ENCODE results near the gene RGL3. TPM values are rescaled to one million over a fixed set of nuclear protein-coding genes. Genes with fewer than 3 reads are reported as not detected.
A peak's percentile ranks its signal among the peaks of the same experiment; 100 is the strongest.

RGL3 gene
- total and polyA plus RNA-seq, 9 of the 15 experiments (the other 6 are each of a cell fraction or from before 2014, with no cell fraction given): 0.12 to 0.61 (median 0.32) TPM; not detected in 4

- no peak for TF ChIP-seq HNRNPH1 (optimal IDR thresholded peaks at IDR 0.05; ENCODE audit: low read depth, low read length)
- 0 out of 2 replicates have a peak, but pooled peaks have one; percentile 45 for TF ChIP-seq CGGBP1 (CRISPR knock-in tag; IDR thresholded peaks at IDR 0.05)
- peak; percentile 83 for TF ChIP-seq POLR2A (conservative IDR thresholded peaks at IDR 0.05)
- no peak for TF ChIP-seq ZNF217 (CRISPR knock-in tag; IDR thresholded peaks at IDR 0.05)
- no peak for TF ChIP-seq HNRNPK (IDR thresholded peaks at IDR 0.05; ENCODE audit: low read depth, low read length, poor library complexity, severe bottlenecking)
- TF ChIP-seq GTF2B (IDR thresholded peaks at IDR 0.05; ENCODE audit: extremely low read depth, insufficient read length): no peak
- no peak for TF ChIP-seq ARNT (IDR thresholded peaks at IDR 0.05)
- no peak for TF ChIP-seq PRPF4 (IDR thresholded peaks at IDR 0.05; ENCODE audit: insufficient read depth, low read depth, low read length, poor library complexity, severe bottlenecking)
- no peak for TF ChIP-seq RBM34 (IDR thresholded peaks at IDR 0.05; ENCODE audit: borderline replicate concordance, insufficient read depth, low read length)
- peak; percentile 85 for TF ChIP-seq EP400 (IDR thresholded peaks at IDR 0.05)
- no peak for TF ChIP-seq CEBPB (tag; IDR thresholded peaks at IDR 0.05)
- no peak for TF ChIP-seq UBTF (IDR thresholded peaks at IDR 0.05; ENCODE audit: borderline replicate concordance in 1 of 2, low read depth in 2 of 2, low read length in 2 of 2)
- peak; percentile 57 for TF ChIP-seq C11orf30 (IDR thresholded peaks at IDR 0.05; ENCODE audit: low read depth)
- peak; percentile 99 for TF ChIP-seq TFE3 (CRISPR knock-in tag; IDR thresholded peaks at IDR 0.05)
- TF ChIP-seq ZNF644 (tag; IDR thresholded peaks at IDR 0.05; ENCODE audit: low read depth): peak; percentile 97
- TF ChIP-seq NCOA1 (IDR thresholded peaks at IDR 0.05; ENCODE audit: low read depth): no peak
- peak; percentile 91 for TF ChIP-seq BHLHE40 (IDR thresholded peaks at IDR 0.05; ENCODE audit: low read length)
Measured at GRCh38 chr19:11435057-11435832, 16.1 kb upstream of the RGL3 start, which contains the start of the genes ODAD3 and PRKCSH (continued).
